Measurements from ENCODE around the gene NOS1AP. TPM values are rescaled to one million over a fixed set of nuclear protein-coding genes. Genes with fewer than 3 reads are reported as not detected.

NOS1AP gene
- total RNA-seq, 1 donor from 2014 or later: 20.7 TPM

- no peak for DNase-seq (ENCODE audit: low spot score)
Observed at GRCh38 chr1:162219461-162219860, 150.0 kb downstream of the NOS1AP start.

- DNase-seq (ENCODE audit: low spot score): no peak
Observed at GRCh38 chr1:162220009-162220539, 150.6 kb downstream of the NOS1AP start.

GRCh38 chr1:162222014-162222413 is 152.5 kb downstream of the NOS1AP start:
- no peak for DNase-seq (ENCODE audit: low spot score)

GRCh38 chr1:162222730-162223129 is 153.2 kb downstream of the NOS1AP start:
- no peak for DNase-seq (ENCODE audit: low spot score)

- no peak for DNase-seq (ENCODE audit: low spot score)
Observed at GRCh38 chr1:162223488-162223887, 154.0 kb downstream of the NOS1AP start.

GRCh38 chr1:162224267-162224666 is 154.8 kb downstream of the NOS1AP start:
- DNase-seq (ENCODE audit: low spot score): no peak

GRCh38 chr1:162228586-162228985 is 159.1 kb downstream of the NOS1AP start:
- no peak for DNase-seq (ENCODE audit: low spot score)

- no peak for DNase-seq (ENCODE audit: low spot score)
Observed at GRCh38 chr1:162229549-162229948, 160.1 kb downstream of the NOS1AP start.

- DNase-seq (ENCODE audit: low spot score): peak; percentile 35
Observed at GRCh38 chr1:162230096-162230495, 160.6 kb downstream of the NOS1AP start.

- no peak for DNase-seq (ENCODE audit: low spot score)
Observed at GRCh38 chr1:162230517-162230916, 161.0 kb downstream of the NOS1AP start.

GRCh38 chr1:162232034-162232711 is 162.7 kb downstream of the NOS1AP start:
- no peak for DNase-seq (ENCODE audit: low spot score)

- no peak for DNase-seq (ENCODE audit: low spot score)
Observed at GRCh38 chr1:162233066-162233465, 163.6 kb downstream of the NOS1AP start.

- no peak for DNase-seq (ENCODE audit: low spot score)
Observed at GRCh38 chr1:162233937-162234336, 164.4 kb downstream of the NOS1AP start.

- DNase-seq (ENCODE audit: low spot score): no peak
Observed at GRCh38 chr1:162234571-162234970, 165.1 kb downstream of the NOS1AP start.

GRCh38 chr1:162235241-162235800 is 165.8 kb downstream of the NOS1AP start:
- no peak for DNase-seq (ENCODE audit: low spot score)

- DNase-seq (ENCODE audit: low spot score): no peak
Observed at GRCh38 chr1:162236201-162236600, 166.7 kb downstream of the NOS1AP start.

- DNase-seq (ENCODE audit: low spot score): no peak
Observed at GRCh38 chr1:162236618-162237017, 167.1 kb downstream of the NOS1AP start.

GRCh38 chr1:162240577-162240976 is 171.1 kb downstream of the NOS1AP start:
- DNase-seq (ENCODE audit: low spot score): no peak

GRCh38 chr1:162242804-162243203 is 173.3 kb downstream of the NOS1AP start:
- no peak for DNase-seq (ENCODE audit: low spot score)

GRCh38 chr1:162248854-162249535 is 179.5 kb downstream of the NOS1AP start:
- DNase-seq (ENCODE audit: low spot score): no peak

- DNase-seq (ENCODE audit: low spot score): no peak
Observed at GRCh38 chr1:162250004-162250730, 180.7 kb downstream of the NOS1AP start.

- no peak for DNase-seq (ENCODE audit: low spot score)
Observed at GRCh38 chr1:162251102-162251501, 181.6 kb downstream of the NOS1AP start.

Data from mucosa of gallbladder (tissue), 1 donor.